Type B pancreatic cell (in vitro differentiated cells): ENCODE data around the gene ALKBH5. TPM values are rescaled to one million over a fixed set of nuclear protein-coding genes. Genes with fewer than 3 reads are reported as not detected.
"Not testable (repeated sequence)": the region's sequence is repeated elsewhere in the genome, so short reads cannot be mapped to it uniquely, and the experiment has no call there.

Source experiments
- DNase-seq: peaks from one replicate; pipeline ENCODE4 v3.0.0; 2021; ENCODE audit warnings: mixed read lengths; ENCODE audit not compliant: unreplicated experiment; ENCODE audit errors: extremely low spot score
- H3K27ac Mint-ChIP-seq: 2 replicates; pipeline ENCODE4 v1.8.0; 2021; ENCODE audit warnings: mild to moderate bottlenecking, mixed read lengths
- H3K27me3 Mint-ChIP-seq: 2 replicates; pipeline ENCODE4 v1.8.0; 2021; ENCODE audit warnings: mixed read lengths
- H3K36me3 Mint-ChIP-seq: 2 replicates; pipeline ENCODE4 v1.8.0; 2021; ENCODE audit warnings: mixed read lengths
- H3K4me1 Mint-ChIP-seq: one replicate; pipeline ENCODE4 v1.8.0; 2021; ENCODE audit warnings: mixed read lengths; ENCODE audit not compliant: unreplicated experiment
- H3K4me3 Mint-ChIP-seq: 2 replicates; pipeline ENCODE4 v1.8.0; 2021; ENCODE audit warnings: mild to moderate bottlenecking, mixed read lengths
- H3K9me3 Mint-ChIP-seq: 2 replicates; pipeline ENCODE4 v1.8.0; 2021; ENCODE audit warnings: mixed read lengths
- CTCF ChIP-seq: fragments of 200-600 bp; sonication (generic); conservative IDR thresholded peaks from 2 replicates; pipeline ENCODE4 v1.5.0; 2021; ENCODE audit warnings: antibody characterized with exemption, mild to moderate bottlenecking
- total RNA-seq: library from RNA; stranded (reverse); gene quantifications from 2 replicates; pipeline ENCODE4 v1.2.1, GENCODE V29; 2021; ENCODE audit warnings: low replicate concordance

Gene ALKBH5
- total RNA-seq, 1 donor from 2014 or later: 88.8 TPM

- Mint-ChIP-seq H3K27me3 (no peaks in the 10 kb centered on the region), H3K4me1 (peaks cover 7% of the 10 kb centered on the region), H3K4me3 (no peak overlapping the region), H3K9me3 (no peaks in the 10 kb centered on the region), H3K36me3 (peaks cover 6% of the 10 kb centered on the region), H3K27ac (peak overlapping the region; percentile 31)
- no peak for DNase-seq
- no peak for TF ChIP-seq CTCF
These were observed 30.1 kb downstream of the ALKBH5 start for GRCh38 chr17:18213666-18214270.

GRCh38 chr17:18216906-18217305 is 33.3 kb downstream of the ALKBH5 start:
- not testable (repeated sequence) for H3K36me3 Mint-ChIP-seq, H3K27ac Mint-ChIP-seq, H3K4me1 Mint-ChIP-seq, H3K27me3 Mint-ChIP-seq, H3K9me3 Mint-ChIP-seq, H3K4me3 Mint-ChIP-seq, DNase-seq

GRCh38 chr17:18217412-18218015 is 33.9 kb downstream of the ALKBH5 start:
- H3K36me3 Mint-ChIP-seq: no peaks in the 10 kb centered on the region
- no peaks in the 10 kb centered on the region for H3K27me3 Mint-ChIP-seq
- H3K9me3 Mint-ChIP-seq: no peaks in the 10 kb centered on the region
- peak overlapping the region; percentile 8 for H3K27ac Mint-ChIP-seq
- no peak overlapping the region for H3K4me3 Mint-ChIP-seq
- TF ChIP-seq CTCF: peak; percentile 92
- DNase-seq: peak; percentile 83
- peaks cover 7% of the 10 kb centered on the region for H3K4me1 Mint-ChIP-seq

- H3K27ac Mint-ChIP-seq: no peak overlapping the region
These were observed 35.3 kb downstream of the ALKBH5 start for GRCh38 chr17:18218756-18219415.

GRCh38 chr17:18224053-18224386 is 40.4 kb downstream of the ALKBH5 start:
- no peaks in the 10 kb centered on the region for H3K9me3 Mint-ChIP-seq
- no peak overlapping the region for H3K27ac Mint-ChIP-seq
- H3K4me3 Mint-ChIP-seq: no peak overlapping the region
- TF ChIP-seq CTCF: no peak
- no peaks in the 10 kb centered on the region for H3K27me3 Mint-ChIP-seq
- DNase-seq: no peak
- peaks cover 28% of the 10 kb centered on the region for H3K4me1 Mint-ChIP-seq
- H3K36me3 Mint-ChIP-seq: no peaks in the 10 kb centered on the region

More at GRCh38 chr17:18218756-18219415, 35.3 kb downstream of the ALKBH5 start:
- Mint-ChIP-seq H3K36me3 (no peaks in the 10 kb centered on the region), H3K4me1 (peaks cover 7% of the 10 kb centered on the region), H3K9me3 (no peaks in the 10 kb centered on the region), H3K4me3 (no peak overlapping the region), H3K27me3 (no peaks in the 10 kb centered on the region)
- no peak for DNase-seq
- TF ChIP-seq CTCF: no peak
